Limb (tissue), 2 donors: Measurements from ENCODE around the gene VSTM2B.

ENCODE experiments used
- DNase-seq, 2 donors: peaks; one replicate each; pipeline ENCODE4 v3.0.0-alpha.2; 2016; ENCODE audit errors: extremely low spot score in 2 of 2

The VSTM2B gene

GRCh38 chr19:29495901-29496441, 29.8 kb upstream of the VSTM2B start:
- DNase-seq: peak in 1 of 2 donors; percentile 29

GRCh38 chr19:29497241-29497640, 28.6 kb upstream of the VSTM2B start:
- DNase-seq: no peak

DNA sequence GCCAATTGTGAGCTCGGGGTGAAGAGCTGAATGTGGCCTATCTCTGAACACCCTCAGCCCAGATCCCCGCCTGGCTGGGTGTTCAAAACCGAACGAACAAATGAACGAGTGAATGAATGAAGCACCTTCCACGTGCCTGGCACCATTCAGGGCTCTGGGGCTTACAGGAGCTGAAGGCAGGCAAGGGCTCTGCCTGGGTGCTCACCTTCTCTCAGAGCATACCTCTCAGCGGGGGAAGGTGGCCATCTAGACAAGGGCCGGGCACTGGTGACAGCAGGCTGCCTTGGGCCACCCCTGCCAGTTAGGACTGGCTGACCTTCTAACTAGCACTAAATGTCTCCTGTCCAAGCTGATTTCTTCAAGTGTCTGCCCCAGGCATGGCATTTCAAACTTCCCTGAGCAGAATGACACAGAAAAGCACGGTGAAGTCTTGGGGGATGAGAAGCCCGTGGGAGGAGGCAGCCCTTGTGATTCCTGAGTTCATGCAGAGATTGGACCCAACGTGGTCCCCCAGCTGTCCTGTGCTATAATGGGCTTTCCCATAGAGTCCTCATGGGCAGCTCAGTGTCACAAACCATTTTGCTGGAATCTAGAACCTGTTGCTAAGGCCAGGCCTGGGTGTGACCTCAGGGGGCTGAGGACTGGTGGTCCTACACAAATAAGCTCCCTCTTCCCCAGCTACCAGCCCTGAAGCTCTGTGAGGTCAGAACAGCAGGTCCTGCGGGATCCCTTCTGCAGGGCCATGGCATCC, 27.9 kb upstream of the VSTM2B start:
- DNase-seq: no peak

DNA sequence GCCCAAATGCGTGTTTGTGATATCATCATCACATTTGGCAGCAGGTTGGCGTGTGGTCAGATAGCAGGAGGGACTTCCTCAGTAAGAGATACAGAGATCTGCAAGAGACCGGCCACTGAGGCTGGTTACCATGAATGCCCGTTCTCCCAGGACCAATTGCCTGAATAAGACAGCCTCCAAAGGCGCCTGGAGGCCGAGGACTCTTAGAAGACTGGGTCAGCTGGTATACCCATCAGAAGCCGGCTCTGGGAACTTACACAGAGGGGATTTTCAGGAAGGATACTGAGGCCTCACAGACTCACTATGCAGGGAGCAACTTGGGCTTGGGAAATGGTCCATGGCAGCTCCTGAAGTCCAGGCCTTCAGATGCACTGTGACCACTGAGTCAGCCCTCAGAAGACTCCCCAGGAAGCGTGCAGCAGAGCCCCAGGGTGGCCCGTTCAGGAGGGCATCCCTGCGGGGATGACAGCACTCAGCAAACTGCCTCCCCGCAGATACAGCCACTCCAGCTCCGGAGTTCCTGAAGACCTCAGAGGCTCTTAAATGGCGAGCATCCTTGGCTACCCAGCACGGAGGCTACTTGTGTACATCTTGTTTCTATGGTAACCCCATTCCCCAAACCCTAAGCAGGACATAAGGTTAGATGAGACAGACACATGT, 26.4 kb upstream of the VSTM2B start:
- DNase-seq: no peak

DNA sequence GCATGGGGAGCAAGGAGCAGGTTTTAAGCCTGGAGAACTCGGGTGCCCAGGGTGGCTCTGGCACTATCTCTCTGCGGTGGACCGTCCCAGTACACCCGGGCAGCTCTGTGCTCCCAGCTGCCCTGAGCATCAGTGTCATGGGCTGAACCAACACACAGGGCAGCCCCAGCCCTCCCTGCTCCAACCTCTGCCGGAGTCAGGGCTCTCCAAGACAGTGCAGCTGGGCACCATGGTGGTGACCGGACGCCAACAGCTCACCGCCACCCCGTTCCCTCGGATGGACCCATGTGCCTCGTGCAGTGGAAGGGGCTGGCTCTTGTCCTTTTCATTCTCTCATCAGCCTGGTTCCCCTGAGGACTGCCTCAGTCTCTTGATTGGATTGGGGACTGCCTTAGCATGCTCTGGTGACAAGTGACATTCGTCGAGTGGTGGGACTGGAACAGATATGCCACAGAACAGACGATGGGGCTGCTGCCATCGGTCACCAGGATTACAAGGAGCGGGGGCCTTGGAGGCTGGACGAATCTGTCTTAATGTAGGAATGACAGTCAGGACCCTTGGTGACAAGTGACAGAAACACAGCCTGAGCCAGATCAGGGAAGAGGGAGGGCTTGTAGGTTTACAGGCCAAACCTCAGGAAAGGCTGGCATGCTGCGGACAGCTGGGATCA, 25.7 kb upstream of the VSTM2B start:
- no peak for DNase-seq

DNA sequence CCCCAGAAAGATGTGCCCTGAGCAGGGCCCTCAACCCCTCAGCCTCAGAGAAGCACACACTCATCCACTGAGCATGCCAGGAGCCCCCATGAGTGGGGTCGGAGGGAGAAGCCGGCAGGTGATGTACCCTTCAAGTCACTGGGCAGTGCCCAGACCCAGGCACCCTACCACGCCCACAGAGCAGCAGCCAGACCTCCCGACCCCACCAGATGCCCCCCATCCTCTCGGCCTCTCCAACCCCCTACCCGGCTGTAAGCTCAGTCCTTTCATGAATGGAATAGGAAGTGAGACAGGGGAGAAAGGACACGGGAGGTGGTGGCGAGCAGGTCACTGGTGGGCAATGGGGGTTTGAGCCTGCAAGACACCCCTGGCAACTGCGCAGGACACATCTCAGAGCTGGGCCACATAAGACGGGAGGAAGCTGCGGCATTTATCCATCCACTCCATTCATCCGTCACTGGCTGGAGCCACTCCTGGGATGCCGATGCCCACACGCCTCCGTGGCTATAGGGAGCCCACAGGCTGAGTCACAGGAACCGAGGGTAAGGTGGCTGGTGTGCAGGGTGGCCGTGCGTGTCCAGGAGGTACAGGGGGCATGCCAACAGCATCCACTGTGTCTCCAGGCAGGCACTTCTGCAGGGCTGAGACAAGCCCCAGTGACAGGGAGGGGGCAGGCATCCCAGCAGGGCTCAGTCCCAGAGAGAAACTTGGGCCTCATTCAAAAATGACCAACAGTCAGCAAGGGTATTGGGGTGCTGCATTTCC, 23.8 kb upstream of the VSTM2B start:
- DNase-seq: no peak

DNA sequence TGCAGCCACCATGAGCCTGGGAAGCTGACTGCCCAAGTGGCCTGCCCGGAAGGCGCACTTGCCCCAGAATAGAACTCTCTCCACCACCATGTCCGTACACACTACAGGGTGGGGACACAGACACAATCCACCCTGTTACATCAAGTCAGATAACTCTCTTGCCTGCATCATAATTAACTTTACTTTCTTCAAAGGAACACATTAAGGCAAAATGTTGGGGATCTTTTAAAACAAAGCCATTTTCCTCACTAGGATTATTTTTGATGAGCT, 23.3 kb upstream of the VSTM2B start:
- DNase-seq: no peak

GRCh38 chr19:29503140-29503758, 22.5 kb upstream of the VSTM2B start:
- DNase-seq: peak in 1 of 2 donors; percentile 30

GRCh38 chr19:29503785-29504184, 22.0 kb upstream of the VSTM2B start:
- no peak for DNase-seq

DNA sequence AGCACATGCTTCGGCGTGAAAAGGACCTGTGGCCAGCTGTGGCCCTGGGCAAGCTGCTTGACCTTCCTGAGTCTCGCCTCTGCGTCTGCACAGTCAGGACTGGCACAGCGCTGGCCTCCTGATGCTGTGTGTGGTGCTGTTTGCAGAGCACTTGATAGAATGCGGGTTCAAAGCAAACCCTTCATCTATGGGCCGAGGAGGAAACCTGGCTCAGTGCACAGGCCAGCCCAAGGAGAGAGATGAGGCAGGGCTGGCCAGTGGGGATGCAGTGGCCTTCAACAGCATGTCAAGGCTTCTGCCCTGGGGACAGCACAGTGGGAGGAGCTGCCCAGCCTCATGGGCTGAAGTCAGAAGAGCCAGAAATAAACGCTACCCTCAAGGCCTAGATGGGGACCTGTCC, 21.3 kb upstream of the VSTM2B start:
- no peak for DNase-seq

GRCh38 chr19:29505097-29505824, 20.5 kb upstream of the VSTM2B start:
- peak; percentile 12 to 75 for DNase-seq

DNA sequence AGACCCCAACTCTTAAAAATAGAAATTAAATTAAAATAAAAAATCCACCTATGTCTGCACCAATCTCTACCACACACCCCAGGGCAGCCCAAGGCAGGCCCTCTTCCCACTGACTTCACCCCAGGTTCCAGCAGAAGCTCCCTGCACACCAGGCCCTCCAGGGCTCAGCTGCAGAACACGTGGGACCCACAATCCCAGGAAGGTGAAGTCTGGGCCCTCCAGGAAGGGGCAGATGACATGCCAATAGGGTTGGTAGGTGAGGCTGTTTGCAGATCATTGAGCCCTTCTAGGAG, 19.2 kb upstream of the VSTM2B start:
- DNase-seq: no peak

GRCh38 chr19:29507081-29507860, 18.5 kb upstream of the VSTM2B start:
- no peak for DNase-seq

GRCh38 chr19:29508181-29508580, 17.6 kb upstream of the VSTM2B start:
- DNase-seq: no peak

GRCh38 chr19:29509456-29509855, 16.3 kb upstream of the VSTM2B start:
- DNase-seq: no peak

DNA sequence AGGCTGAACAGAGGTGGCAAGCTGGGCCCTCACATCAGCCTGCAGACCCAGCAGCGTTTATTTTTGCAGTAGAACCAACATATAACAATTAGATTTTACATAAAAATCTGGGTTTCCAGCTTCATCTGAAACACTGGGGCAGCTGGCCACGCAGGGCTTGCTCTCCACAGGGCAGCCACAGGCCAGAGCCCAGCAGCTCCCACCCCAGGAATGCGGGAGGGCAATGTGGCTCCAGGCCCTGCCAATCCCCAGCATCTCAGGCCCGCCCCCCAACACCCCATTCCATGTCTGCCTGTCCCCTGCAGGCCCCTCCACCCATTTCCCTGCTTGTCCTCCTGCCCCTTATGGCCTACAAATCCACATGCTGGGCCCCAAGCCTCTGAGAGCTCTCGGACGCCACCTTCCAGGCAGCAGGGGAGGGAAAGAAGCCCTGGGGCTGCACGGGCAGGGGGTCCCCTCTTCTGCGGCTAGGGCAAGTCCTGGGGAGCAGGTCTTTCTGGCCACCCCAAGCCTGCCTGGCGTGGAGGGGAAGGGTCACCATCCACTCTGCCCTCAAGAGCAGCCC, 15.0 kb upstream of the VSTM2B start:
- DNase-seq: no peak

DNA sequence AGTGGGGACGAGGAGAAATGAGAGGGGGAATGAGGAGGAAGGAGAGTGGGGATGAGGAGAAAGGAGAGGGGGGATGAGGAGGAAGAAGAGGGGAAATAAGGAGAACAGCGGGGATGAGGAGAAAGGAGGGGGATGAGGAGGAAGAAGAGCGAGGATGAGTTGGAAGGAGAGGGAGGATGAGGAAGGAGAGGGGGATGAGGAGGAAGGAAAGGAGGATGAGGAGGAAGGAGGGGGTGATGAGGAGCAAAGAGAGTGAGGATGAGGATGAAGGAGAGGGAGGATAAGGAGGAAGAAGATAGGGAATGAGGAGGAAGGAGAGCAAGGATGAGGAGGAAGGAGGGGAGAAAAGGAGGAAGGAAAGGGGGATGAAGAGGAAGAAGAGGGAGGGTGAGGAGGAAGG, 14.0 kb upstream of the VSTM2B start:
- DNase-seq: no peak

DNA sequence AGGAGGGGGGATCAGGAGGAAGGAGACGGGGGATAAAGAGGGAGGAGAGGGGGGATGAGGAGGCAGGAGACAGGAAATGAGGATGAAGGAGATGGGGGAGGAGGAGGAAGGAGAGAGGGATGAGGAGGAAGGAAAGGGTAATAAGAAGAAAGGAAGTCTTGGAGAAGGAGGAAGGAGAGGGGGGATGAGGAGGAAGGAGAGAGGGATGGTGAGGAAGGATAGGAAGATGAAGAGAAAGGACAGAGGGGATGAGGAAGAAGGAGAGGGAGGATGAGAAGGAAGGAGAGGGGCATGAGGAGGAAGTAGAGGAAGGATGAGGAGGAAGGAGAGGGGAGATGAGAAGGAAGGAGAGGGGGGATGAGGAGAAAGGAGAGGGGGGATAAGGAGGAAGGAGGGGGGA, 13.0 kb upstream of the VSTM2B start:
- DNase-seq: no peak

GRCh38 chr19:29514525-29515232, 11.1 kb upstream of the VSTM2B start:
- DNase-seq: no peak
